B cell (primary cell): ENCODE results near the gene PPP1R14D. TPM values are rescaled to one million over a fixed set of nuclear protein-coding genes. Genes with fewer than 3 reads are reported as not detected.

Experiments used
- ATAC-seq: fragments of 200-7000 bp; cut with Tn5 transposase; one replicate; pipeline ENCODE4 v1.10.0; 2021; ENCODE audit warnings: low read depth, mild to moderate bottlenecking, moderate number of reproducible peaks, moderate library complexity
- CTCF ChIA-PET: fragments of 350-600 bp; sonication (Branson Sonifier 250); formaldehyde crosslinking; loops from one replicate; lab custom pipeline; 2021; ENCODE audit warnings: antibody characterized with exemption, inconsistent platforms; lab: Charles Lee
- POLR2A ChIA-PET: fragments of 350-600 bp; sonication (Branson Sonifier 250); formaldehyde crosslinking; loops from one replicate; lab custom pipeline; 2021; ENCODE audit warnings: antibody characterized with exemption; lab: Charles Lee
- DNase-seq: peaks from one replicate; pipeline ENCODE4 v3.0.0; 2013
- H2AFZ ChIP-seq: 2 replicates; pipeline ENCODE4 v1.6.1; 2012; ENCODE audit warnings: mild to moderate bottlenecking, low read depth, low read length; ENCODE audit not compliant: insufficient read depth, poor library complexity, severe bottlenecking
- H3K27ac ChIP-seq, 2 donors: 1 replicate in 1 of 2; 2 replicates in 1 of 2; pipeline ENCODE4 v1.5.1; 2012 to 2013; ENCODE audit warnings: low read length in 2 of 2, mild to moderate bottlenecking in 2 of 2, moderate library complexity in 1 of 2
- H3K27me3 ChIP-seq, 4 experiments: fragments of 200-600 bp in 1 of 4; sonication (generic) in 1 of 4; replicated peaks in 1 of 4; 1 replicate in 2 of 4; 2 replicates in 2 of 4; pipeline versions ENCODE4 v1.6.1 to v1.7.0; 2013 to 2016; ENCODE audit warnings: low read length in 3 of 4, mild to moderate bottlenecking in 2 of 4, mixed read lengths in 1 of 4, moderate library complexity in 1 of 4; ENCODE audit not compliant: insufficient read depth in 4 of 4, control insufficient read depth in 3 of 4; ENCODE audit errors: control extremely low read depth in 1 of 4
- H3K36me3 ChIP-seq, 2 experiments: replicated peaks in 1 of 2; 1 replicate in 1 of 2; 2 replicates in 1 of 2; pipeline versions ENCODE4 v1.6.1 to v1.7.1; 2013; ENCODE audit warnings: low read length in 1 of 2; ENCODE audit not compliant: insufficient read depth in 2 of 2, control insufficient read depth in 1 of 2; ENCODE audit errors: control extremely low read depth in 1 of 2, extremely low read depth in 1 of 2
- H3K4me1 ChIP-seq, 2 donors: fragments of 200-600 bp in 1 of 2; sonication (generic) in 1 of 2; 1 replicate in 1 of 2; 2 replicates in 1 of 2; pipeline versions ENCODE4 v1.5.1 to v1.6.1; 2013 to 2017; ENCODE audit warnings: low read length in 2 of 2; ENCODE audit not compliant: control insufficient read depth in 2 of 2, insufficient read depth in 2 of 2
- H3K4me2 ChIP-seq: replicated peaks from 2 replicates; pipeline ENCODE3; 2012; ENCODE audit warnings: mild to moderate bottlenecking, low read depth, low read length; ENCODE audit not compliant: poor library complexity, severe bottlenecking
- H3K4me3 ChIP-seq, 5 experiments: fragments of 200-600 bp in 1 of 5; sonication (generic) in 1 of 5; 1 replicate in 3 of 5; 2 replicates in 2 of 5; pipeline versions ENCODE4 v1.5.1 to v1.7.0; 2011 to 2016; ENCODE audit warnings: low read length in 4 of 5, mild to moderate bottlenecking in 4 of 5, low read depth in 2 of 5, control low read depth in 1 of 5, moderate library complexity in 1 of 5; ENCODE audit not compliant: insufficient read depth in 1 of 5; ENCODE audit errors: control extremely low read depth in 1 of 5, extremely low read depth in 1 of 5
- H3K79me2 ChIP-seq: fragments of 200-600 bp; sonication (generic); one replicate; pipeline ENCODE4 v1.6.0; 2016; ENCODE audit warnings: low read length; ENCODE audit not compliant: control insufficient read depth, insufficient read depth
- H3K9ac ChIP-seq: fragments of 200-600 bp; sonication (generic); 2 replicates; pipeline ENCODE4 v1.6.1; 2017; ENCODE audit warnings: mild to moderate bottlenecking, low read length, moderate library complexity
- H3K9me3 ChIP-seq, 3 donors: one replicate each; pipeline versions ENCODE4 v1.6.1 to v1.7.1; 2013; ENCODE audit warnings: low read length in 2 of 3; ENCODE audit not compliant: control insufficient read depth in 2 of 3, insufficient read depth in 1 of 3; ENCODE audit errors: control extremely low read depth in 1 of 3
- H4K20me1 ChIP-seq: 2 replicates; pipeline ENCODE4 v1.6.0; 2012; ENCODE audit warnings: mild to moderate bottlenecking, low read length; ENCODE audit not compliant: insufficient read depth, control insufficient read depth, poor library complexity, severe bottlenecking
- H3K27ac Mint-ChIP-seq: one replicate; pipeline ENCODE4 v1.8.0; 2021; ENCODE audit warnings: mixed read lengths
- H3K27me3 Mint-ChIP-seq: one replicate; pipeline ENCODE4 v1.8.0; 2021; ENCODE audit warnings: mixed read lengths
- H3K4me1 Mint-ChIP-seq: one replicate; pipeline ENCODE4 v1.8.0; 2021; ENCODE audit warnings: mixed read lengths
- H3K4me3 Mint-ChIP-seq: one replicate; pipeline ENCODE4 v1.8.0; 2021; ENCODE audit warnings: mixed read lengths
- H3K9me3 Mint-ChIP-seq: one replicate; pipeline ENCODE4 v1.8.0; 2022; ENCODE audit warnings: mixed read lengths; ENCODE audit not compliant: insufficient read depth
- CTCF ChIP-seq: fragments of 200-600 bp; IDR thresholded peaks from one replicate; pipeline ENCODE4 v1.8.0; 2022; ENCODE audit warnings: antibody characterized with exemption, mild to moderate bottlenecking
- EZH2 ChIP-seq: IDR thresholded peaks from 2 replicates; pipeline ENCODE4 v1.6.1; 2012; ENCODE audit warnings: borderline replicate concordance, low read depth, mild to moderate bottlenecking, moderate library complexity, low read length; ENCODE audit not compliant: insufficient read depth, poor library complexity, severe bottlenecking
- WGBS: methylation state at CpG from one replicate; pipeline ENCODE4 v1.1.5; 2013; ENCODE audit warnings: missing lambda C conversion rate; ENCODE audit not compliant: insufficient coverage; 5-methylcytosine and 5-hydroxymethylcytosine counted together
- intact Hi-C: fragments of 100-400 bp; cut with micrococcal nuclease; formaldehyde crosslinking; loops from one replicate; pipeline ENCODE4 v1.10.0; 2022
- polyA plus RNA-seq: library from polyadenylated mRNA; depleted of rRNA; stranded (reverse); fragments of >200 nt; gene quantifications from 2 replicates; pipeline ENCODE4 v1.2.3, GENCODE V29; 2012
- total RNA-seq, 2 donors: library from RNA; stranded (reverse); fragments of 120-200 nt in 1 of 2; gene quantifications; 1 replicate in 1 of 2; 2 replicates in 1 of 2; pipeline versions ENCODE4 v1.2.3 to v1.2.4, GENCODE V29; 2013 to 2022

PPP1R14D gene
- total and polyA plus RNA-seq, 2 donors (not counting 1 experiment from before 2014, with no cell fraction given): 0.19 TPM; not detected in 1

GRCh38 chr15:40770147-40770721 is 58.3 kb downstream of the PPP1R14D start:
- TF ChIP-seq CTCF (no peak), EZH2 (no peak)
- ATAC-seq (no peak), DNase-seq (peak; percentile 58)
- 19% methylated on average over 17 of the region's 17 CpGs for WGBS
- H3K9me3 Mint-ChIP-seq: no peaks in the 10 kb centered on the region
- peak overlapping the region; percentile 88 for H3K4me3 Mint-ChIP-seq
- intact Hi-C loops: no loop called here
- Histone ChIP-seq H3K9me3 (no peaks in the 10 kb centered on the region), H3K4me3 (peak overlapping the region in 1 of 5 experiments; percentile 52), H3K79me2 (no peaks in the 10 kb centered on the region), H2AFZ (peak overlapping the region; percentile 51), H4K20me1 (no peaks in the 10 kb centered on the region), H3K4me2 (peak overlapping the region; percentile 80), H3K27me3 (no peaks in the 10 kb centered on the region), H3K27ac (peak overlapping the region; percentile 42 to 78), H3K36me3 (peaks cover 0 to 32% of the 10 kb centered on the region in 2 experiments), H3K9ac (peak overlapping the region; percentile 36), H3K4me1 (peaks cover 37 to 48% of the 10 kb centered on the region in 2 donors)
- CTCF ChIA-PET: interaction anchor here (0.7 to 9.6 kb wide), 10 partner anchors 9 to 250 kb away, joined by 3 to 99 read pairs (median 6); partner anchors contain the start of genes RAD51 and VPS18
- H3K27me3 Mint-ChIP-seq: no peaks in the 10 kb centered on the region
- H3K27ac Mint-ChIP-seq: peak overlapping the region; percentile 95
- POLR2A ChIA-PET: interaction anchor here (0.6 to 3.1 kb wide), 7 partner anchors 16 to 330 kb away, joined by 3 to 14 read pairs (median 4); partner anchors contain the start of genes BAHD1, CCDC32, RAD51 and RMDN3
- peaks cover 44% of the 10 kb centered on the region for H3K4me1 Mint-ChIP-seq
